Right hindlimb (tissue), 1 donor: Measurements from ENCODE around the gene EIF1AD.

ENCODE experiments used
- DNase-seq: peaks from one replicate; pipeline ENCODE4 v3.0.0-alpha.2; 2018

EIF1AD gene

DNA sequence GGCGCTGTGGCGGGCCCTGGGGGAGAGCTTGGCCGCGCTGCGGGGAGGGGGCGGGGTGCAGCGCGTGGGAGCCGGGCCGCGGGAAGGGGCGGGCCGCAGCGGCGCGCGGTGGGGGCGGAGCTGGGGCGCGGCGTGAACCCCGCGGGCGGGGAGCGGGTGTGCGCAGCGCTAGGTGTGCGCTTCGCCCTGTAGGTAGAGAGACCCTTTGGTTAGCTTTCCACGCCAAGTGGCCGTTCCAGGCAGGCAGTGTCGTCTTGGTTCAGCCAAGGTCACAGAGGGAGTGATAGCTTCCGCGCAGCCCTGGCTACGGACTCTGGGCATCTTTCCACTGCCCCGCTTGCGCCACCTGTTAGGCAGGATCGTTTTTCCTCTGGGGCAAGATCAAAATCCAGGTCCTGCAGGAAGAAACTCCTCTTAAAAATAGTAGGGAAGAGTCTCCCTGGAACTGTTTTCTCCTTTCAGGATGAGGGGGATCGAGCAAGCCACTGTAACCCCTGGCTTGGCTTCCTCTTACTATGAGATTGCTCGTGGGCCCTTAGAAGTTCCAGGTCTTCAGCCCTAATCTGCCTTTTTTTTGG is 780 bp upstream of the EIF1AD start:
- DNase-seq: peak; percentile 65

DNA sequence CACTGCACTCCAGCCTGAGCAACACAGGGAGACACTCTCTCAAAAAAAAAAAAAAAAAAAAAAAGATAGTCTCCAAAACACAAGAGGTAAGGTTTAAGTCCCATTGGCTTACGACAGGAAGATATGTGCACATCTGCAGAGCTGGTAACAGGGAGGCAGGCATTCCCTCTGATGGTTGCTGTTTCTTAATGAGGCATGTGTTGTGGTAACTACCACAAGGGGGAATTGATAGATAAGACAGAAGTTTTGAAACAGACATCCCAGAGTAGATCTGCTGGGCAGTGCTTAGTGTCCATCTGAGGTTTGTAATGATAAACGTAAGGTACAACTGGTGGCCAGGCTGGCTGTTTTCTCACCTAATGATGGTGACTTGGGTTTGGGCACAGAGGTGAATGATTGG is 4.7 kb downstream of the EIF1AD start:
- DNase-seq: no peak

DNA sequence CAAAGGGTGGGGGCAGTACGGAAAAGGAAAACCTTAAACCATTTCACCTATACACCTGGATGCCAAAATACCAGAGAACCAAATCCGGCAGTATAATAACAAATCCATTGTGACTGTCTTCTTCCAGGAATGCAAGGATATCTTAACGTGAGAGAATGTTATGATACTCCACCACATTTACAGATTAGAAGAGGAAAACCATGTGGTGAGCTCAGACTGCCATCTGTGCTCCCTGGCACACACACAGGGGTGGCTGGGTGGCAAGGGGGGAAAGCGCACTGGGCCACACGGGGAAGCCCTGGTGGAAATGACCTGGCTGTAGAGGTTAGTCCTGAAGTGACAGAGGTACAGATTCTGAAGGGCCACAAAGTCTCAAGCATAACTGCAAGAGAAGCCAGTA is 9.9 kb downstream of the EIF1AD start:
- no peak for DNase-seq

- DNase-seq: peak; percentile 94
These were observed 13.0 kb downstream of the EIF1AD start for GRCh38 chr11:65988791-65989592.

GRCh38 chr11:65987336-65987735 is 14.6 kb downstream of the EIF1AD start:
- DNase-seq: no peak

- DNase-seq: no peak
These were observed 18.4 kb downstream of the EIF1AD start for GRCh38 chr11:65983589-65983987.

- DNase-seq: no peak
These were observed 19.0 kb downstream of the EIF1AD start for GRCh38 chr11:65982824-65983588.

GRCh38 chr11:65981972-65982823 is 19.8 kb downstream of the EIF1AD start:
- DNase-seq: no peak

DNA sequence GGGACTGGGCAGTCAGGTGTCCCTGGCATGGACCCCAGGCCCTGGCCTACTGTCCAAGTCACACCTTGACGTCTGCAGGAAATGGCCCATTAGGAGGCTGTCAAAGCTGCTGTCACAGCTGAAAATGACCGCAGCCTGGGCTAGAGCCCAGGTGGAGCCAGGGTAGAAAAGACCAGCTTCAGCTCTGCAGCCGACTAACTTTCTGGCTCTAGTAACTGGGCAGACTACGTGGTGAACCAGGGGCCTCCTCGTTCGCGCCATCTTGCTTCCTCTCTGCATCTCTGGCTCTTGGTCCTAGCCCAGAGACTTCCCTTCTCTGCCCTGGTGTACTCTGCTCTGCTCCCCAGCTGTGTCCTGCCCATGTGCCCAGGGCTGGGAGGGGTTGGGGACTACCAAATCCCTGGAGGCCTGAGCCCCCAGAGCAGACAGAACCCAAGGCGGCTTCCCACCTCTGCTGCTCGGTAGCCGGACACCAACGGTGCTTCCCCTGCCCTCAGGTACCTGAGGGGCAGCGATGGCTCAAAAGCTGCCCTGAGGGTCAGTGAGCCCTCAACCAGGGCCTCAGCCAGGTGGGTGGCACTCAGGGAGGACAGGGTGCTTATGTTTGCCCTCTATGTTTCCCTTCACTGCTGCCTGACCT is 20.7 kb downstream of the EIF1AD start:
- DNase-seq: no peak

- DNase-seq: no peak
These were observed 22.6 kb downstream of the EIF1AD start for GRCh38 chr11:65979261-65979759.

DNA sequence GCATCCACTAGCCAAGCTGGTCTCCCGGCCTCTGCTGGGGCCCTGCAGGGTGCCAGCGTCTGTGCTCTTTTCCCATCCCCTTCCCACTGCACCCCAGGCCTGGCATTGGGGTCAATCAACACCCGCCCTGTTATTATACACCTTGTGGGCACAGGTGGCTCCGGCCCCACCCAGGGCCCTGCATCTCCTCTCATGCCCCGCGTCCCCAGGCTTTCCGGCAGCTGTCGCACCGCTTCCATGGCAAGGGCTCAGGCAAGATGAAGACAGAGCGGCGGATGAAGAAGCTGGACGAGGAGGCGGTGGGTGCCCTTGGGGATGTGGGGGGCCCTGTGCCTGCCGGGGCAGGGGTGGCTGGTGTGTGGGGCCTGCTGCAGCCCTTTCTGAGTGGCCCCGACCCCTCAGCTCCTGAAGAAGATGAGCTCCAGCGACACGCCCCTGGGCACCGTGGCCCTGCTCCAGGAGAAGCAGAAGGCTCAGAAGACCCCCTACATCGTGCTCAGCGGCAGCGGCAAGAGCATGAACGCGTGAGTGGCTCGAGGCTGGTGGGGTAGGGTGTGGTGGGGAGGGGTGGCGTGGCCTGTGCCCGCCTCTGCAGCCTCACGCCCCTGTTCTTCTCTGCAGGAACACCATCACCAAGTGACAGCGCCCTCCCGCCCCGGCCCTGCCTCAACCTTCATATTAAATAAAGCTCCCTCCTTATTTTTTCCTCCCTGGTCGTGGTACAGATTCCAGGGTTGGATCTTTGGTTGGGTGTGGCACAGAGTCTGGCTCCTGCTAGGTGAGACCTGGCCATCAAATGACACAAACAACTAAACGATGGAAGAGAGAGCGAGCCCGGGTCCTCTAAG is 23.3 kb downstream of the EIF1AD start:
- no peak for DNase-seq

- DNase-seq: no peak
These were observed 24.2 kb downstream of the EIF1AD start for GRCh38 chr11:65977621-65978390.

DNA sequence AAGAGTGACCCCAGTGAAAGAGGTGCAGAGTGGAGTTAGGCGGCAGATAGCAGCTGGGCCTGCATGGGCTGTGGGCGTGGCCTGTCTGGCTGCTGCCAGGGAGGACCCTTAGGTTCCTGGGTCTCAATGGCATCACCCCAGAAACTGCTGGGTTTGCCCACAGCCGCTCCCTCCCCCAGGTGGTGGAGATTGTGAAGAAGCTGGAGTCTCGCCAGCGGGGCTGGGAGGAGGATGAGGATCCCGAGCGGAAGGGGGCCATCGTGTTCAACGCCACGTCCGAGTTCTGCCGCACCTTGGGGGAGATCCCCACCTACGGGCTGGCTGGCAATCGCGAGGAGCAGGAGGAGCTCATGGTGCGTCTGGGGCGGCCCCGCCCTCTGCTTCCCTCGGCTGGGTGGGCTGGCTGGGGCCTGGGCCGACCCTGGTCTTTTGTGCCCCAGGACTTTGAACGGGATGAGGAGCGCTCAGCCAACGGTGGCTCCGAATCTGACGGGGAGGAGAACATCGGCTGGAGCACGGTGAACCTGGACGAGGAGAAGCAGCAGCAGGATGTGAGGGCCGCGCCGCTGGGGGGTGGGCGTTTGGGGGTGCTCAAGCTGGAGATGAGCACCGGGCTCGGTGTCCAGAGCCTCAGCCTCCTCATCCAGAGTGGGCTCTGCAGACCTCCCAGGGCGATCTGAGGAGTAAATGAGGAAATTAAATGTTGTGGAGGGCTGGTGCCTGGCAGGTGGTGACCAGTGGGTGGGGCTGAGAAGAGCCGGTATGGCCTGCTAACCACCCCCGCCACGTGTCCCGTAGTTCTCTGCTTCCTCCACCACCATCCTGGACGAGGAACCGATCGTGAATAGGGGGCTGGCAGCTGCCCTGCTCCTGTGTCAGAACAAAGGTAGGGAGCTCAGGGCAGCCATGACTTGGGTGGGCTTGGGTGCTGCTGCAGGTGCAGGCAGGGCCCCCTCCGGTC is 25.5 kb downstream of the EIF1AD start:
- DNase-seq: no peak

DNA sequence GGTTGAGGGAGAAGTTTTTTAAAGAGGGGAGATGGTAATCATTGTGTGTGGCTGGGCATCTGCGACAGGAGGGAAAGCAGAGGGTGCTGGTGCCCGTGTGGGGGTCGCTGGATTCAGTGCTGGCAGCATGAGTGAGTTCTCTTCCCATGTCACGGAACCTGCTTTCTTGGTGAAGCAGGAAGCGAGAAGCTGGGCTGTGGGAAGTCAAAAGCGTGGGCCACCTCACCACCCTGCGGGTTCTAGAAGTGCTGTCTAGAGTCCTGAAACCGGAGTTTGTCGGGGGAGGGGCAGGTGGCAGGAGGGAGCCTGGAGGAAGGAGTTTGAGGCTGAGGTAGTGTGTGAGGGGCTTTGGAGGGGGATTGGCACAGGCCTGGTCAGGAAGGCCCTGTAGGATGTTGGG is 26.2 kb downstream of the EIF1AD start:
- no peak for DNase-seq

GRCh38 chr11:65973439-65974110 is 28.4 kb downstream of the EIF1AD start:
- DNase-seq: no peak

DNA sequence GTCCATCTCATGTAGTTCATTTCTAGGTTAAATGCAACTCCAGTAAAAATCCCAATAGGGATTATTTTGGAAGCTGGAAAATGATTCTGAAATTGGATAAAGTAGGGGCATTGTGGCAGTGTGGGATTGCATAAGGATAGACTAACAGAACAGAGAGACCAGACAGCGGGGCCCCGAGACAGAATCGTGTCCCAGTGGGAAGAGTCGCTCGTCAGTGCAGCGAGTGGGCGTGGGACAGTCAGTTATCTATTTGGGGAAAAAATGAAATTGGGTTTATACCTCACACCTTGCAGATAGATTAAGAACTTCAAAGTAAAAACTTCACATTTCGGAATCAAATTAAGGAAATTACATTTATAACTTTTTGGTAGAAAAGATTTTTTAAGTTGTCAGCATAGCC is 29.8 kb downstream of the EIF1AD start:
- DNase-seq: no peak

DNA sequence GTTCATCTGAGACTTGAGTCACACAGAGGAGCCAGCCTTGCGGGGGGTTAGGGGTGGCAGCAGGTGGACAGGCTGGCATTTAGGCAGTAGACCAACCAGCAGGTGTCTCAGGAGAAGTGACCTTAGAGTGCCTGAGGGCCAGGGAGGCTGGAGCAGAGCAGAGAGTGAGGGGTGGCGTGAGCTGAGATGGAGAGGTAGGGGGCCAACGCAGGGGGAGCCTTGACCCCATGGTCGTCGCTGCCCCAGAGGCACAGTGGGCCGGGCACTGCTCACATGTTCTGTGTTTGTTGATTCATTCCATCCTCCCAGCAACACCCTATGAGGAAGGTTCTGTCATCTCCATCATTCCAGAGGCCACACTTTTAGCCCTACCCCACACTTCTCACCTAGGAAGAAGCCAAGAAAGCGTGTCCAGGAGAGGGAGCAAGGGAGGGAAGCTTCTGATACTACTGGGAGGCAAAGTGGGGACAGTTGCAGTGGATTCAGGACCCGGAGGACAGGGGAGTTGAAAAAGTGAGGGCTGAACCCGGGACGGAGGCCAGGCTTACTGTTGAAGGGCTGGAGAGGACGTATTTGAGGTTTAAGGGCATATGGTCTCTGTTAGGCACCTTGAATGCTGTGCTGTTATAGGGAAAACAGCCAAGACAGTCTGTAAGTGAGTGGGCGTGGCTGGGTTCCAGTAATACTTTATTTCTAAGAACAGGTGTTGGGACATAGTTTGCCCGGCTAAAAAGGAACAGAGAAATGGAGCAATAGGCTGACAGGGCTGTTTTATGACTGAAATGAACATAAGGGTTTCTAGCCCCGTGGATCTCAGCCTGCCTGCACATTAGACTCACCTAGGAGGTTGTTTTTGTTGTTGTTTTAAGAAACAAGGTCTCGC is 33.1 kb downstream of the EIF1AD start:
- no peak for DNase-seq
